Loucy (cell line): ENCODE results near the gene TAGLN3.

ENCODE experiments used
- EZH2phosphoT487 ChIP-seq: fragments of 200-600 bp; IDR thresholded peaks from 2 replicates; pipeline ENCODE4 v1.6.1; 2018; ENCODE audit warnings: antibody characterized with exemption, mild to moderate bottlenecking, moderate library complexity, borderline replicate concordance
- TF ChIP-seq, protein P1 (sequence below): fragments of 200-600 bp; sonication (generic); conservative IDR thresholded peaks from 2 replicates; pipeline ENCODE4 v1.5.1; 2014; ENCODE audit warnings: mild to moderate bottlenecking, antibody characterized with exemption, low read length

DNA sequence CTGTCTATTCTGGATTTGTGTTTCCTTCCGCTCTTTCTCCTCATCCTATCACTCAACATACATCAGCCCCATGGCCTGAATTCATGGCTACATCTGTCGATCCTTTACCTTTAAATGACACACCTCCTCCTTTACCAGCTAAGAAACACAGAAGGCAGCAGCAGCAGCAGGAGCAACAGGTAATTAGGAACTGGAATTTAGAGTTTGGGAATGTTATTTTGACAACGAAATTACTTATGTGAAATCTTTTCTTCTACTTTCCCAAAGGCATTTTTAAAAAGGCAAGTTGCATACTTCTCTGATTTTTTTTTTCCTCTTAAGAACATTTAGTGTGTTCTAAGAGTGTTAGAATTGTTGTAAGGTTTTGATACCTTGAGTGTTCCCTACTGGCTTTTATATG is 49.0 kb upstream of the TAGLN3 start:
- TF ChIP-seq EZH2phosphoT487 = no peak
- TF ChIP-seq, protein P1, sequence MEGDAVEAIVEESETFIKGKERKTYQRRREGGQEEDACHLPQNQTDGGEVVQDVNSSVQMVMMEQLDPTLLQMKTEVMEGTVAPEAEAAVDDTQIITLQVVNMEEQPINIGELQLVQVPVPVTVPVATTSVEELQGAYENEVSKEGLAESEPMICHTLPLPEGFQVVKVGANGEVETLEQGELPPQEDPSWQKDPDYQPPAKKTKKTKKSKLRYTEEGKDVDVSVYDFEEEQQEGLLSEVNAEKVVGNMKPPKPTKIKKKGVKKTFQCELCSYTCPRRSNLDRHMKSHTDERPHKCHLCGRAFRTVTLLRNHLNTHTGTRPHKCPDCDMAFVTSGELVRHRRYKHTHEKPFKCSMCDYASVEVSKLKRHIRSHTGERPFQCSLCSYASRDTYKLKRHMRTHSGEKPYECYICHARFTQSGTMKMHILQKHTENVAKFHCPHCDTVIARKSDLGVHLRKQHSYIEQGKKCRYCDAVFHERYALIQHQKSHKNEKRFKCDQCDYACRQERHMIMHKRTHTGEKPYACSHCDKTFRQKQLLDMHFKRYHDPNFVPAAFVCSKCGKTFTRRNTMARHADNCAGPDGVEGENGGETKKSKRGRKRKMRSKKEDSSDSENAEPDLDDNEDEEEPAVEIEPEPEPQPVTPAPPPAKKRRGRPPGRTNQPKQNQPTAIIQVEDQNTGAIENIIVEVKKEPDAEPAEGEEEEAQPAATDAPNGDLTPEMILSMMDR = no peak
